Kidney epithelial cell (primary cell): Measurements from ENCODE around the gene MTAP. TPM values are rescaled to one million over a fixed set of nuclear protein-coding genes. Genes with fewer than 3 reads are reported as not detected.

Source experiments
- DNase-seq: peaks from one replicate; pipeline ENCODE4 v3.0.0-alpha.2; 2010; ENCODE audit warnings: low read depth
- H3K27me3 ChIP-seq: 2 replicates; pipeline ENCODE4 v1.6.0; 2011; ENCODE audit warnings: low read length; ENCODE audit not compliant: control insufficient read depth, insufficient read depth
- H3K36me3 ChIP-seq: 2 replicates; pipeline ENCODE4 v1.5.1; 2011; ENCODE audit warnings: low read length; ENCODE audit not compliant: control insufficient read depth, insufficient read depth
- H3K4me3 ChIP-seq: 2 replicates; pipeline ENCODE4 v1.5.1; 2011; ENCODE audit warnings: low read depth, mild to moderate bottlenecking, control low read depth, low read length
- CTCF ChIP-seq: IDR thresholded peaks from 2 replicates; pipeline ENCODE4 v1.5.1; 2011; ENCODE audit warnings: mild to moderate bottlenecking, moderate library complexity, low read length, control low read depth, inconsistent platforms; ENCODE audit not compliant: insufficient read depth, poor library complexity, severe bottlenecking
- total RNA-seq: library from RNA; depleted of rRNA; stranded (reverse); fragments of >200 nt; gene quantifications from 2 replicates; pipeline ENCODE4 v1.2.3, GENCODE V29; 2015

Gene MTAP
- total RNA-seq, 1 donor from 2014 or later: 35.1 TPM

- H3K4me3 ChIP-seq: no peak overlapping the region
- H3K27me3 ChIP-seq: peaks cover 68% of the 10 kb centered on the region
Measured at GRCh38 chr9:21969011-21969940, 166.8 kb downstream of the MTAP start.

GRCh38 chr9:21969951-21970799 is 167.7 kb downstream of the MTAP start:
- H3K4me3 ChIP-seq: no peak overlapping the region
- DNase-seq: no peak
- H3K27me3 ChIP-seq: peaks cover 73% of the 10 kb centered on the region
- H3K36me3 ChIP-seq: no peaks in the 10 kb centered on the region
- TF ChIP-seq CTCF: no peak

More at GRCh38 chr9:21969011-21969940, 166.8 kb downstream of the MTAP start:
- no peak for TF ChIP-seq CTCF
- no peak for DNase-seq
- no peaks in the 10 kb centered on the region for H3K36me3 ChIP-seq

- DNase-seq: no peak
- peaks cover 73% of the 10 kb centered on the region for H3K27me3 ChIP-seq
- H3K36me3 ChIP-seq: no peaks in the 10 kb centered on the region
- TF ChIP-seq CTCF: no peak
- no peak overlapping the region for H3K4me3 ChIP-seq
Measured at GRCh38 chr9:21970800-21971640, 168.6 kb downstream of the MTAP start.

- no peak for DNase-seq
- H3K27me3 ChIP-seq: peaks cover 75% of the 10 kb centered on the region
- H3K4me3 ChIP-seq: no peak overlapping the region
- H3K36me3 ChIP-seq: no peaks in the 10 kb centered on the region
- no peak for TF ChIP-seq CTCF
Measured at GRCh38 chr9:21972361-21972760, 169.9 kb downstream of the MTAP start.

- no peak for DNase-seq
- Histone ChIP-seq H3K36me3 (no peaks in the 10 kb centered on the region), H3K4me3 (peak overlapping the region; percentile 62), H3K27me3 (peaks cover 61% of the 10 kb centered on the region)
- no peak for TF ChIP-seq CTCF
Measured at GRCh38 chr9:21974343-21974721, 171.9 kb downstream of the MTAP start.
